Activated CD8-positive, alpha-beta T cell treated with anti-CD3 and anti-CD28 coated beads, Interleukin-2, amount 10 ng/mL, durations not matched to agents 7 days and 5 days (primary cell): ENCODE measurements around the gene RBFOX1. TPM values are rescaled to one million over a fixed set of nuclear protein-coding genes. Genes with fewer than 3 reads are reported as not detected.

Source experiments
- ATAC-seq: fragments of 150-1000 bp; cut with Tn5 transposase; one replicate; pipeline ENCODE4 v1.10.0; 2021; ENCODE audit warnings: moderate library complexity
- CTCF ChIA-PET: fragments of 350-600 bp; sonication (Branson Sonifier 250); formaldehyde crosslinking; loops from one replicate; lab custom pipeline; 2021; ENCODE audit warnings: antibody characterized with exemption; lab: Charles Lee
- POLR2A ChIA-PET: fragments of 350-600 bp; sonication (Branson Sonifier 250); formaldehyde crosslinking; loops from one replicate; lab custom pipeline; 2021; ENCODE audit warnings: antibody characterized with exemption; lab: Charles Lee
- DNase-seq: peaks from one replicate; pipeline ENCODE4 v3.0.0-alpha.2; 2020
- H3K27ac Mint-ChIP-seq: one replicate; pipeline ENCODE4 v1.8.0; 2021; ENCODE audit warnings: mild to moderate bottlenecking, mixed read lengths
- H3K27me3 Mint-ChIP-seq: one replicate; pipeline ENCODE4 v1.8.0; 2021; ENCODE audit warnings: low read depth, mixed read lengths
- H3K36me3 Mint-ChIP-seq: one replicate; pipeline ENCODE4 v1.8.0; 2021; ENCODE audit warnings: low read depth, mixed read lengths
- H3K4me1 Mint-ChIP-seq: one replicate; pipeline ENCODE4 v1.8.0; 2021; ENCODE audit warnings: low read depth, mixed read lengths
- H3K4me3 Mint-ChIP-seq: one replicate; pipeline ENCODE4 v1.8.0; 2021; ENCODE audit warnings: mild to moderate bottlenecking, mixed read lengths
- H3K9me3 Mint-ChIP-seq: one replicate; pipeline ENCODE4 v1.8.0; 2022; ENCODE audit warnings: mixed read lengths; ENCODE audit not compliant: insufficient read depth
- total RNA-seq, 2 experiments: library from RNA; stranded (reverse); gene quantifications; one replicate each; pipeline ENCODE4 v1.2.3, GENCODE V29; 2021

Gene RBFOX1
- total RNA-seq, 2 experiments from 2014 or later: not detected

- no peaks in the 10 kb centered on the region for H3K36me3 Mint-ChIP-seq
- no peak for DNase-seq
- ChIA-PET CTCF (no interaction called here), POLR2A (no interaction called here)
- no peaks in the 10 kb centered on the region for H3K27me3 Mint-ChIP-seq
- H3K27ac Mint-ChIP-seq: no peak overlapping the region
- no peaks in the 10 kb centered on the region for H3K4me1 Mint-ChIP-seq
- ATAC-seq: no peak
- H3K9me3 Mint-ChIP-seq: peaks cover 18% of the 10 kb centered on the region
- no peak overlapping the region for H3K4me3 Mint-ChIP-seq
Measured at GRCh38 chr16:7362231-7362630, 29.6 kb downstream of the RBFOX1 start.

- ChIA-PET POLR2A (no interaction called here), CTCF (no interaction called here)
- Mint-ChIP-seq H3K4me3 (no peak overlapping the region), H3K27ac (no peak overlapping the region), H3K27me3 (no peaks in the 10 kb centered on the region), H3K4me1 (no peaks in the 10 kb centered on the region), H3K9me3 (peaks cover 14% of the 10 kb centered on the region), H3K36me3 (no peaks in the 10 kb centered on the region)
- ATAC-seq (no peak), DNase-seq (no peak)
Measured at GRCh38 chr16:7363422-7364417, 31.1 kb downstream of the RBFOX1 start.

GRCh38 chr16:7366041-7366440 lies 33.4 kb downstream of the RBFOX1 start:
- CTCF ChIA-PET: no interaction called here
- no peak for ATAC-seq
- Mint-ChIP-seq H3K27ac (no peak overlapping the region), H3K27me3 (no peaks in the 10 kb centered on the region), H3K36me3 (no peaks in the 10 kb centered on the region), H3K9me3 (peaks cover 14% of the 10 kb centered on the region), H3K4me3 (no peak overlapping the region), H3K4me1 (no peaks in the 10 kb centered on the region)
- no peak for DNase-seq
- POLR2A ChIA-PET: no interaction called here

- H3K27me3 Mint-ChIP-seq: no peaks in the 10 kb centered on the region
Measured at GRCh38 chr16:7366993-7367880, 34.6 kb downstream of the RBFOX1 start.

GRCh38 chr16:7369204-7369603 lies 36.6 kb downstream of the RBFOX1 start:
- no peak overlapping the region for H3K27ac Mint-ChIP-seq
- DNase-seq: no peak
- no peaks in the 10 kb centered on the region for H3K36me3 Mint-ChIP-seq
- ChIA-PET POLR2A (no interaction called here), CTCF (no interaction called here)
- no peak overlapping the region for H3K4me3 Mint-ChIP-seq
- no peak for ATAC-seq
- no peaks in the 10 kb centered on the region for H3K27me3 Mint-ChIP-seq
- H3K4me1 Mint-ChIP-seq: no peaks in the 10 kb centered on the region
- peaks cover 12% of the 10 kb centered on the region for H3K9me3 Mint-ChIP-seq

More at GRCh38 chr16:7366993-7367880, 34.6 kb downstream of the RBFOX1 start:
- Mint-ChIP-seq H3K27ac (no peak overlapping the region), H3K9me3 (peaks cover 14% of the 10 kb centered on the region), H3K4me1 (no peaks in the 10 kb centered on the region), H3K4me3 (no peak overlapping the region), H3K36me3 (no peaks in the 10 kb centered on the region)
- DNase-seq: no peak
- ChIA-PET POLR2A (no interaction called here), CTCF (no interaction called here)
- no peak for ATAC-seq

GRCh38 chr16:7372095-7372494 lies 39.5 kb downstream of the RBFOX1 start:
- no peak overlapping the region for H3K27ac Mint-ChIP-seq
- no peak overlapping the region for H3K4me3 Mint-ChIP-seq
- CTCF ChIA-PET: no interaction called here
- no peaks in the 10 kb centered on the region for H3K27me3 Mint-ChIP-seq
- DNase-seq (no peak), ATAC-seq (no peak)
- no peaks in the 10 kb centered on the region for H3K36me3 Mint-ChIP-seq
- H3K4me1 Mint-ChIP-seq: no peaks in the 10 kb centered on the region
- POLR2A ChIA-PET: no interaction called here
- H3K9me3 Mint-ChIP-seq: peaks cover 3% of the 10 kb centered on the region

GRCh38 chr16:7373776-7374175 lies 41.1 kb downstream of the RBFOX1 start:
- ChIA-PET CTCF (no interaction called here), POLR2A (no interaction called here)
- Mint-ChIP-seq H3K27me3 (no peaks in the 10 kb centered on the region), H3K27ac (no peak overlapping the region), H3K9me3 (peaks cover 3% of the 10 kb centered on the region), H3K4me1 (no peaks in the 10 kb centered on the region), H3K4me3 (no peak overlapping the region), H3K36me3 (no peaks in the 10 kb centered on the region)
- ATAC-seq (no peak), DNase-seq (no peak)

GRCh38 chr16:7374614-7375174 lies 42.0 kb downstream of the RBFOX1 start:
- CTCF ChIA-PET: no interaction called here

GRCh38 chr16:7376227-7376626 lies 43.6 kb downstream of the RBFOX1 start:
- Mint-ChIP-seq H3K4me3 (no peak overlapping the region), H3K36me3 (no peaks in the 10 kb centered on the region), H3K9me3 (peaks cover 3% of the 10 kb centered on the region), H3K27ac (no peak overlapping the region), H3K27me3 (no peaks in the 10 kb centered on the region), H3K4me1 (no peaks in the 10 kb centered on the region)
- ATAC-seq (no peak), DNase-seq (no peak)
- ChIA-PET CTCF (no interaction called here), POLR2A (no interaction called here)

More at GRCh38 chr16:7374614-7375174, 42.0 kb downstream of the RBFOX1 start:
- no peaks in the 10 kb centered on the region for H3K4me1 Mint-ChIP-seq
- H3K27ac Mint-ChIP-seq: no peak overlapping the region
- DNase-seq (no peak), ATAC-seq (no peak)
- POLR2A ChIA-PET: no interaction called here
- H3K9me3 Mint-ChIP-seq: peaks cover 3% of the 10 kb centered on the region
- no peaks in the 10 kb centered on the region for H3K36me3 Mint-ChIP-seq
- no peaks in the 10 kb centered on the region for H3K27me3 Mint-ChIP-seq
- no peak overlapping the region for H3K4me3 Mint-ChIP-seq

- DNase-seq: no peak
- ChIA-PET CTCF (no interaction called here), POLR2A (no interaction called here)
- H3K9me3 Mint-ChIP-seq: peaks cover 3% of the 10 kb centered on the region
- no peaks in the 10 kb centered on the region for H3K27me3 Mint-ChIP-seq
- no peak overlapping the region for H3K4me3 Mint-ChIP-seq
- ATAC-seq: no peak
- no peak overlapping the region for H3K27ac Mint-ChIP-seq
- H3K4me1 Mint-ChIP-seq: no peaks in the 10 kb centered on the region
- no peaks in the 10 kb centered on the region for H3K36me3 Mint-ChIP-seq
Measured at GRCh38 chr16:7377231-7377630, 44.6 kb downstream of the RBFOX1 start.

GRCh38 chr16:7378024-7378695 lies 45.5 kb downstream of the RBFOX1 start:
- no peak overlapping the region for H3K4me3 Mint-ChIP-seq
- H3K27ac Mint-ChIP-seq: no peak overlapping the region
- H3K36me3 Mint-ChIP-seq: no peaks in the 10 kb centered on the region
- no peaks in the 10 kb centered on the region for H3K27me3 Mint-ChIP-seq
- no peaks in the 10 kb centered on the region for H3K4me1 Mint-ChIP-seq
- ChIA-PET CTCF (no interaction called here), POLR2A (interaction anchor here (0.6 kb wide), 1 partner anchor 17 kb away, joined by 3 read pairs; no protein-coding TSS in a partner anchor)
- DNase-seq (no peak), ATAC-seq (no peak)
- peaks cover 3% of the 10 kb centered on the region for H3K9me3 Mint-ChIP-seq
